Panc1 (cell line): ENCODE results near the gene LRRC49. TPM values are rescaled to one million over a fixed set of nuclear protein-coding genes. Genes with fewer than 3 reads are reported as not detected.

Experiments
- ATAC-seq: fragments of 200-7000 bp; cut with Tn5 transposase; 2 replicates; pipeline ENCODE4 v1.9.1; 2020; ENCODE audit warnings: mild to moderate bottlenecking, moderate library complexity
- BruUV-seq: library from RNA; stranded (reverse); fragments of 400-500 nt; replicated peaks from 2 replicates; lab custom pipeline; 2021; lab: Mats Ljungman, UMichigan
- CTCF ChIA-PET: fragments of 300-600 bp; sonication (Branson Sonifier 250); formaldehyde crosslinking; loops from one replicate; lab custom pipeline; 2022; ENCODE audit warnings: antibody characterized with exemption; lab: Charles Lee
- POLR2A ChIA-PET: fragments of 300-600 bp; sonication (Branson Sonifier 250); formaldehyde crosslinking; loops from one replicate; lab custom pipeline; 2022; ENCODE audit warnings: antibody characterized with exemption; lab: Charles Lee
- DNase-seq: peaks from one replicate; pipeline ENCODE4 v3.0.0-alpha.2; 2010; ENCODE audit warnings: low read depth, low spot score
- H3K27ac ChIP-seq: 2 replicates; pipeline ENCODE4 v1.5.1; 2011; ENCODE audit warnings: mild to moderate bottlenecking, low read length, inconsistent platforms
- H3K27me3 ChIP-seq: fragments of 200-500 bp; sonication (Bioruptor generic); 2 replicates; pipeline ENCODE4 v1.6.0; 2014; ENCODE audit warnings: low read length, inconsistent platforms; ENCODE audit not compliant: control insufficient read depth, insufficient read depth
- H3K36me3 ChIP-seq: fragments of 200-500 bp; sonication (Bioruptor generic); 2 replicates; pipeline ENCODE4 v1.5.1; 2014; ENCODE audit warnings: inconsistent platforms, mild to moderate bottlenecking, low read length, moderate library complexity; ENCODE audit not compliant: control insufficient read depth, insufficient read depth
- H3K4me1 ChIP-seq: 2 replicates; pipeline ENCODE4 v1.5.1; 2011; ENCODE audit warnings: inconsistent platforms, mild to moderate bottlenecking, low read length, moderate library complexity; ENCODE audit not compliant: control insufficient read depth, insufficient read depth
- H3K4me3 ChIP-seq, 2 experiments: 2 replicates each; pipeline ENCODE4 v1.5.1; 2011 to 2012; ENCODE audit warnings: low read depth in 2 of 2, low read length in 2 of 2, mild to moderate bottlenecking in 2 of 2, inconsistent platforms in 1 of 2, moderate library complexity in 1 of 2
- H3K9me3 ChIP-seq: fragments of 200-500 bp; sonication (Bioruptor generic); 2 replicates; pipeline ENCODE4 v1.5.1; 2014; ENCODE audit warnings: low read depth, mild to moderate bottlenecking, inconsistent platforms, low read length, moderate library complexity; ENCODE audit not compliant: control insufficient read depth, insufficient read depth
- CTCF ChIP-seq: fragments of 450-650 bp; IDR thresholded peaks from 2 replicates; pipeline ENCODE4 v1.5.1; 2017; ENCODE audit warnings: mild to moderate bottlenecking
- POLR2AphosphoS5 ChIP-seq: IDR thresholded peaks from 2 replicates; pipeline ENCODE4 v1.6.1; 2012; ENCODE audit warnings: mild to moderate bottlenecking, low read depth, low read length, moderate library complexity
- REST ChIP-seq, 2 experiments: IDR thresholded peaks; 2 replicates each; pipeline ENCODE4 v1.6.1; 2011 to 2012; ENCODE audit warnings: low read depth in 2 of 2, control low read depth in 1 of 2, low read length in 1 of 2, mild to moderate bottlenecking in 1 of 2, moderate library complexity in 1 of 2; ENCODE audit not compliant: insufficient read depth in 1 of 2
- SIN3A ChIP-seq: IDR thresholded peaks from 2 replicates; pipeline ENCODE4 v1.6.1; 2012; ENCODE audit warnings: low read depth, mild to moderate bottlenecking, low read length, moderate library complexity, borderline replicate concordance; ENCODE audit not compliant: insufficient read depth
- TCF7L2 ChIP-seq: IDR thresholded peaks from 2 replicates; pipeline ENCODE4 v1.6.1; 2011; ENCODE audit warnings: mild to moderate bottlenecking, low read depth, low read length, inconsistent platforms
- in situ Hi-C: cut with HindIII; loops from 2 replicates; pipeline ENCODE4 v1.10.0; 2016; ENCODE audit warnings: low sequenced_read_pairs, low pct_unique_long_range_greater_than_20kb
- intact Hi-C: fragments of 100-400 bp; cut with micrococcal nuclease; formaldehyde crosslinking; loops from one replicate; pipeline ENCODE4 v1.10.0; 2022; ENCODE audit not compliant: unreplicated experiment
- total RNA-seq: library from RNA; stranded (reverse); gene quantifications from one replicate; pipeline ENCODE4 v1.2.1, GENCODE V29; 2021; ENCODE audit not compliant: unreplicated experiment

LRRC49 gene
- total RNA-seq, 1 experiment from 2014 or later: 8.3 TPM

- Histone ChIP-seq H3K9me3 (no peaks in the 10 kb centered on the region), H3K27ac (no peak overlapping the region), H3K27me3 (no peaks in the 10 kb centered on the region), H3K4me1 (0 out of 2 replicates have a peak, but pooled peaks cover 4% of the 10 kb centered on the region), H3K36me3 (no peaks in the 10 kb centered on the region), H3K4me3 (no peak overlapping the region)
- no TSS peak for BruUV-seq
- POLR2A ChIA-PET: interaction anchor here (0.6 to 0.7 kb wide), 2 partner anchors 9 to 368 kb away, joined by 3 to 4 read pairs; no protein-coding TSS in a partner anchor
- intact Hi-C loops (no loop called here), in situ Hi-C loops (no loop called here)
- TF ChIP-seq TCF7L2: no peak
- no peak for TF ChIP-seq SIN3A
- no peak for TF ChIP-seq POLR2AphosphoS5
- TF ChIP-seq CTCF: no peak
- TF ChIP-seq REST (IDR thresholded peaks at IDR 0.05; ENCODE audit: insufficient read depth in 1 of 2, low read depth in 2 of 2, low read length in 1 of 2): no peak
- ATAC-seq (no peak; the same call in 1 of the 2 replicates), DNase-seq (no peak)
- CTCF ChIA-PET: no interaction called here
Measured at GRCh38 chr15:71092056-71092600, 199.5 kb downstream of the LRRC49 start.

- ATAC-seq (peak; percentile 75), DNase-seq (no peak)
- no TSS peak for BruUV-seq
- in situ Hi-C loops (no loop called here), intact Hi-C loops (no loop called here)
- CTCF ChIA-PET: no interaction called here
- Histone ChIP-seq H3K4me1 (0 out of 2 replicates have a peak, but pooled peaks cover 4% of the 10 kb centered on the region), H3K9me3 (no peaks in the 10 kb centered on the region), H3K27ac (no peak overlapping the region), H3K4me3 (no peak overlapping the region), H3K27me3 (no peaks in the 10 kb centered on the region), H3K36me3 (no peaks in the 10 kb centered on the region)
- POLR2A ChIA-PET: no interaction called here
- TF ChIP-seq REST (IDR thresholded peaks at IDR 0.05; ENCODE audit: insufficient read depth in 1 of 2, low read depth in 2 of 2, low read length in 1 of 2): no peak
- TF ChIP-seq POLR2AphosphoS5: no peak
- no peak for TF ChIP-seq SIN3A
- TF ChIP-seq CTCF: no peak
- no peak for TF ChIP-seq TCF7L2
Measured at GRCh38 chr15:71093054-71094024, 200.7 kb downstream of the LRRC49 start.
